Mononuclear cell (primary cell): ENCODE measurements around the gene KCNK3. TPM values are rescaled to one million over a fixed set of nuclear protein-coding genes. Genes with fewer than 3 reads are reported as not detected.
"Not testable (repeated sequence)": the region's sequence is repeated elsewhere in the genome, so short reads cannot be mapped to it uniquely, and the experiment has no call there.

Experiments
- H3K27me3 ChIP-seq: 2 replicates; pipeline ENCODE4 v1.6.0; 2011; ENCODE audit warnings: low read length, control low read depth; ENCODE audit not compliant: insufficient read depth
- H3K4me1 ChIP-seq: 2 replicates; pipeline ENCODE4 v1.5.1; 2011; ENCODE audit warnings: mild to moderate bottlenecking, low read length, control low read depth; ENCODE audit not compliant: insufficient read depth
- H3K4me3 ChIP-seq: 2 replicates; pipeline ENCODE4 v1.5.1; 2011; ENCODE audit warnings: mild to moderate bottlenecking, low read length, moderate library complexity
- H3K9me3 ChIP-seq: 2 replicates; pipeline ENCODE4 v1.5.1; 2011; ENCODE audit warnings: low read depth, mild to moderate bottlenecking, control low read depth, low read length
- total RNA-seq: library from RNA; depleted of rRNA; stranded (reverse); fragments of >200 nt; gene quantifications from one replicate; pipeline ENCODE4 v1.2.3, GENCODE V29; 2012

Gene KCNK3
- total RNA-seq, 1 donor = 0.21 TPM

- no peak overlapping the region for H3K4me3 ChIP-seq
Measured at GRCh38 chr2:26754972-26755670, 62.6 kb downstream of the KCNK3 start.

GRCh38 chr2:26756337-26756736, 63.8 kb downstream of the KCNK3 start:
- Histone ChIP-seq H3K27me3 (no peaks in the 10 kb centered on the region), H3K4me3 (no peak overlapping the region), H3K9me3 (no peaks in the 10 kb centered on the region), H3K4me1 (no peaks in the 10 kb centered on the region)

More at GRCh38 chr2:26754972-26755670, 62.6 kb downstream of the KCNK3 start:
- H3K27me3 ChIP-seq = no peaks in the 10 kb centered on the region
- no peaks in the 10 kb centered on the region for H3K9me3 ChIP-seq
- H3K4me1 ChIP-seq = no peaks in the 10 kb centered on the region

GRCh38 chr2:26757873-26758789, 65.6 kb downstream of the KCNK3 start:
- H3K9me3 ChIP-seq = no peaks in the 10 kb centered on the region
- H3K27me3 ChIP-seq = no peaks in the 10 kb centered on the region
- H3K4me3 ChIP-seq = no peak overlapping the region
- H3K4me1 ChIP-seq = no peaks in the 10 kb centered on the region

- Histone ChIP-seq H3K4me1 (peaks cover 5% of the 10 kb centered on the region), H3K9me3 (no peaks in the 10 kb centered on the region), H3K27me3 (no peaks in the 10 kb centered on the region), H3K4me3 (no peak overlapping the region)
Measured at GRCh38 chr2:26758790-26759321, 66.3 kb downstream of the KCNK3 start.

- H3K4me3 ChIP-seq = no peak overlapping the region
- peaks cover 9% of the 10 kb centered on the region for H3K4me1 ChIP-seq
- no peaks in the 10 kb centered on the region for H3K9me3 ChIP-seq
- no peaks in the 10 kb centered on the region for H3K27me3 ChIP-seq
Measured at GRCh38 chr2:26759845-26760244, 67.3 kb downstream of the KCNK3 start.

DNA sequence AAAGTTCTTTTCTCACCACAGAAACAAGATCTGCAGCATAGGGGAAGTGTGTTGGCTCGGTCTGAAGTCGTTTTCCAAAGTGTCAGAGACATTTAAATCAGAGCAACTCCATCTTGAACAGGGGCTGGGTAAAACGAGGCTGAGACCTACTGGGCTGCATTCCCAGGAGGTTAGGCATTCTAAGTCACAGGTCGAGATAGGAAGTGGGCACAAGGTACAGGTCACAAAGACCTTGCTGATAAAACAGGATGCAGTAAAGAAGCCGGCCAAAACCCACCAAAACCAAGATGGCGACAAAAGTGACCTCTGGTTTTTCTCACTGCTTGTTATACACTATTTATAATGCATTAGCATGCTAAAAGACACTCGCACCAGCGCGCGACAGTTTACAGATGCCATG, 68.5 kb downstream of the KCNK3 start:
- not testable (repeated sequence) for H3K27me3 ChIP-seq, H3K4me3 ChIP-seq, H3K9me3 ChIP-seq
- peaks cover 20% of the 10 kb centered on the region for H3K4me1 ChIP-seq

- Histone ChIP-seq H3K27me3 (no peaks in the 10 kb centered on the region), H3K9me3 (no peaks in the 10 kb centered on the region), H3K4me1 (peaks cover 39% of the 10 kb centered on the region), H3K4me3 (no peak overlapping the region)
Measured at GRCh38 chr2:26763019-26763418, 70.5 kb downstream of the KCNK3 start.

DNA sequence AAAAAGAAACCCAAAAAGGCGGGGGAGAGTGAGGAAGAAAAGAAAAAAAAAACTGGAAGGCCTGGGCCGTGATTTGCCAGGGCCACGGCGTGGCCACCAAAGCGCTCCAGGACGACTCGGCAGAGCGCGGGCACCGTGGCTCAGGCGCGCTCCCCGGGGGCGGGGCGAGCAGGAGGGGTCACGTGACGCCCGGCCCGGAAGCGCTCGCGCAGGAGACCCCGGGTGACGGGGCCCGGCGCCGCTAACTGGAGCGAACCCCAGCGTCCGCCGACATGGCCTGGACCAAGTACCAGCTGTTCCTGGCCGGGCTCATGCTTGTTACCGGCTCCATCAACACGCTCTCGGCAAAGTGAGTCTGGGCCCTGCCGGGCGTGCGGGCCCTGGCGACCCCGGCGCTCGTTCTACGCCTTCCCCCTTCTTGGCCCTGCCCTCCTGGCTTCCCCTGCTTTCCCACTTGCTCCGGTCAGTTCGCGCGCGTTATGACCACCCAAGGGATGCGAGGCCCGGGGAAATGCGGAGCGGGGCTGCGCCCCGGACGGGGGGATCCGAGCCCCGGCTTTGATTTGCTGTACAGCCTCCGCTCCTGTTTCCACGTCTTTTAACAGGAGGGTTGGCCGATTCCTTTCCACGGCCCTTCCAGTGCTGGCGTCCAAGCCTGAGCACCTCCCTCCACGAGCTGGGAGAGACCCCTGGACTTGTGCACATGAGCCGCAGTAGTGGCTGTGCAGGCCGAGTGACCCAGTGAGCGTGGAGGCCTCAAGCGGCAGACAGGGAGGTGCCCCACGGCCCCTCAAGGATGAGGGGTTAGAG, 71.8 kb downstream of the KCNK3 start, which contains the start of gene SLC35F6:
SLC35F6 (plus strand) TSS at position 207 of the 810 bp plus-strand sequence; CDS start at position 273, 66 bp downstream.
- Histone ChIP-seq H3K4me3 (peak within 1 kb of the TSS; percentile 95), H3K27me3 (no peaks in the 10 kb centered on the region), H3K4me1 (peaks cover 52% of the 10 kb centered on the region), H3K9me3 (no peaks in the 10 kb centered on the region)

- Histone ChIP-seq H3K9me3 (no peaks in the 10 kb centered on the region), H3K4me3 (peak overlapping the region; percentile 95), H3K4me1 (peaks cover 58% of the 10 kb centered on the region), H3K27me3 (no peaks in the 10 kb centered on the region)
Measured at GRCh38 chr2:26764906-26765305, 72.4 kb downstream of the KCNK3 start.

DNA sequence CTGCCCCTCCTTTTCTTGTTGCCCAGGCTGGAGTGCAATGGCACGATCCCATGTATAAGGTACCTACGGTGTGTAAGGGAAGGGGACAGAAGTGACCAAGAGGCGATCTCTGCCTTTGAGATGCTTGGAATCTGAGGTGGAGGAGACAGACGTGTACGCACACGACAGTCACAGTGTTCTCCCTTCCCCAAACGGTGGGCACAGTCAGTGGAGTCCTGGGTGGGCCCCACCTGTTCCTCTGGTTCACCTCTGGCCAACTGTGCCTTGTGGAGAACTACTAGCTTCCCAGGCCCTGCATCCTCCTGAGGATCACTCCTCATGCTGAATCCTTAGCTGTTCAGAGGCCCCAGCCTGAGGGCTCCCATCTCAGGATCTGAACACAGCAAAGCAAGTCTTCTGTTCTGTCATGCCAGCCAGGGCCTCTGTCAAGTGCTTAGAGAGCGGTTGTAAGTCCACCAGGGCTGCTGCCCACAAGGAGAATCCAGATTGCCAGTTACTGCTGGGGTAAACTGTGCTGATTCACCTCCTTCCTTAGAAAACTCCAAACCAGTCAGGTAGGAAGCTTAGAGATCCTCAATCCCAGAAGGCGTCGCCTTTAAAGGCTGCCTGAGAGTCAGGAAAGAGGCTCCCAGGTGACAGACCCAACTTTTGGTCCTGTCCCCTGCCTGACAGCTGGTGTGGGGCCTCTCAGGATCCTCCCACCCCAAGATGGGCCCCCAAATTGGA, 73.1 kb downstream of the KCNK3 start:
- Histone ChIP-seq H3K27me3 (no peaks in the 10 kb centered on the region), H3K4me1 (peaks cover 62% of the 10 kb centered on the region), H3K9me3 (no peaks in the 10 kb centered on the region), H3K4me3 (no peak overlapping the region)

DNA sequence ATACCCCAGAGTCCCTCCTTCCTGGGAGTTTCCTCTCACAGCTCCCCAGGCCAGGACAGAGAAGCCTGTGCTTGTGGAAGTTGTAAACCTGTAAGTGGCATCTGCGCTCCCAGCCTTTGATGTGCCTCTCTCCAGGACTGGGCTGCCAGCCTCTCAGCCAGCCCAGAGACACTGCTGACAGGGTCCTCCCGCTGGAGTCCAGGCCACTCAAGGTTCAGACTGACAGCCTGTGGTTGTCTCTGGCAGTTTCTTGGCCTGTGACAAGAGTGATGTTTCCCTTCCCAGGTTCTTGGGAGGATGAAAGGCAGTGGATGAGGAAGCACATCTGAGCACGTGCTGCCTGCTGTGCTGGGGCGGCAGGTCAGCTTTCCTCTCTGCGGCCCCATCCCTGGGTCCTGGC, 74.6 kb downstream of the KCNK3 start:
- H3K27me3 ChIP-seq = no peaks in the 10 kb centered on the region
- H3K4me1 ChIP-seq = peaks cover 70% of the 10 kb centered on the region
- no peak overlapping the region for H3K4me3 ChIP-seq
- H3K9me3 ChIP-seq = no peaks in the 10 kb centered on the region

- Histone ChIP-seq H3K4me1 (peaks cover 79% of the 10 kb centered on the region), H3K9me3 (no peaks in the 10 kb centered on the region)
Measured at GRCh38 chr2:26767894-26768487, 75.5 kb downstream of the KCNK3 start.

DNA sequence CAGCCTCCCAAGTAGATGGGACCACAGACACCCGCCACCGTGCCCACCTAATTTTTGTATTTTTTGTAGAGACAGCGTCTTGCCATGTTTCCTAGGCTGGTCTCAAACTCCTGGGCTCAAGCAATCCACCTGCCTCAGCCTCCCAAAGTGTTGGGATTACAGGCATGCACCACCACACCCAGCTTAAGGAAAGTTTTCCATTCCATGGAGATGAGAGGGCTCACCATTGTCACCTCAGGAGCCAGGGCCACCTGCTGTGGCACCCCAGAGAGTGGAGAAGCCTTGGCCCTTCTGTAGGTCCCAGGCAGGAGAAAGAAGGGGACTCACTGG, 76.2 kb downstream of the KCNK3 start:
- Histone ChIP-seq H3K4me3 (no peak overlapping the region), H3K9me3 (no peaks in the 10 kb centered on the region), H3K27me3 (no peaks in the 10 kb centered on the region), H3K4me1 (peaks cover 78% of the 10 kb centered on the region)

More at GRCh38 chr2:26767894-26768487, 75.5 kb downstream of the KCNK3 start:
- Histone ChIP-seq H3K4me3 (no peak overlapping the region), H3K27me3 (no peaks in the 10 kb centered on the region)
